HepG2 (cell line): ENCODE results near the gene COMMD2. TPM values are rescaled to one million over a fixed set of nuclear protein-coding genes. Genes with fewer than 3 reads are reported as not detected.

Source experiments
- AKNA ChIP-seq: sonication (generic); formaldehyde crosslinking; IDR thresholded peaks from 2 replicates; pipeline ENCODE4 v1.4.0; 2020; ENCODE audit warnings: missing genetic modification reagents, borderline replicate concordance
- CC2D1A ChIP-seq: sonication (generic); formaldehyde crosslinking; IDR thresholded peaks from 2 replicates; pipeline ENCODE4 v1.8.1; 2023; ENCODE audit warnings: mild to moderate bottlenecking, missing genetic modification reagents
- CCAR2 ChIP-seq: fragments of 200-400 bp; formaldehyde crosslinking; optimal IDR thresholded peaks from 2 replicates; pipeline ENCODE3; 2018; ENCODE audit warnings: low read depth, mild to moderate bottlenecking, low read length, moderate library complexity
- ELF3 ChIP-seq: IDR thresholded peaks from 2 replicates; pipeline ENCODE4 v1.6.1; 2016; ENCODE audit warnings: missing genetic modification reagents, missing compliant biosample characterization
- HES4 ChIP-seq: sonication (generic); formaldehyde crosslinking; IDR thresholded peaks from 2 replicates; pipeline ENCODE4 v1.9.0; 2021; ENCODE audit warnings: mild to moderate bottlenecking, missing genetic modification reagents, borderline replicate concordance
- HIVEP1 ChIP-seq: sonication (generic); formaldehyde crosslinking; IDR thresholded peaks from 2 replicates; pipeline ENCODE4 v1.4.0; 2020; ENCODE audit warnings: mild to moderate bottlenecking, missing genetic modification reagents
- NFATC3 ChIP-seq: sonication (generic); formaldehyde crosslinking; IDR thresholded peaks from 2 replicates; pipeline ENCODE4 v1.5.1; 2020; ENCODE audit warnings: mild to moderate bottlenecking, missing genetic modification reagents
- SNAPC2 ChIP-seq: sonication (generic); formaldehyde crosslinking; IDR thresholded peaks from 2 replicates; pipeline ENCODE4 v1.8.1; 2022; ENCODE audit warnings: mild to moderate bottlenecking, missing genetic modification reagents
- SP2 ChIP-seq: sonication (generic); formaldehyde crosslinking; IDR thresholded peaks from 2 replicates; pipeline ENCODE4 v1.5.1; 2020; ENCODE audit warnings: mild to moderate bottlenecking, missing genetic modification reagents
- ZBTB20 ChIP-seq: sonication (generic); formaldehyde crosslinking; IDR thresholded peaks from 2 replicates; pipeline ENCODE4 v1.8.1; 2023; ENCODE audit warnings: missing genetic modification reagents, low read depth, mild to moderate bottlenecking, borderline replicate concordance
- ZBTB7A ChIP-seq: sonication (generic); formaldehyde crosslinking; IDR thresholded peaks from 2 replicates; pipeline ENCODE4 v1.8.0; 2022; ENCODE audit warnings: mild to moderate bottlenecking, missing genetic modification reagents
- ZMYM2 ChIP-seq: sonication (generic); formaldehyde crosslinking; IDR thresholded peaks from 2 replicates; pipeline ENCODE4 v1.8.0; 2022; ENCODE audit warnings: mild to moderate bottlenecking, missing genetic modification reagents
- ZNF337 ChIP-seq: sonication (generic); formaldehyde crosslinking; IDR thresholded peaks from 2 replicates; pipeline ENCODE4 v1.5.1; 2020; ENCODE audit warnings: missing genetic modification reagents, low read depth, mild to moderate bottlenecking, borderline replicate concordance
- ZNF766 ChIP-seq: sonication (generic); formaldehyde crosslinking; IDR thresholded peaks from 2 replicates; pipeline ENCODE4 v1.5.0; 2020; ENCODE audit warnings: missing genetic modification reagents, borderline replicate concordance
- polyA plus RNA-seq, 8 experiments: library from polyadenylated mRNA; depleted of rRNA in 3 of 8; stranded (reverse) in 7 of 8; unstranded in 1 of 8; fragments of >200 nt; fragmentation: Illumina TruSeq in 4 of 8; extraction: Trizol in 4 of 8; gene quantifications; 2 replicates each; pipeline versions ENCODE4 v1.2.1 to v1.2.3, GENCODE V29; 2011 to 2016; ENCODE audit warnings: low read depth in 4 of 8, missing spikeins in 1 of 8, mixed read lengths in 1 of 8; ENCODE audit not compliant: insufficient read depth in 1 of 8
- total RNA-seq, 5 experiments: library from RNA; depleted of rRNA; stranded (reverse); fragments of >200 nt; fragmentation: Illumina TruSeq; extraction: Trizol; gene quantifications; 2 replicates each; pipeline ENCODE4 v1.2.3, GENCODE V29; 2016; ENCODE audit warnings: low read depth in 1 of 5
- TF ChIP-seq, protein P1 (sequence below): IDR thresholded peaks from 2 replicates; pipeline ENCODE4 v1.6.1; 2016; ENCODE audit warnings: missing compliant biosample characterization, missing genetic modification reagents, borderline replicate concordance
- TF ChIP-seq, protein P2 (sequence below): sonication (generic); formaldehyde crosslinking; IDR thresholded peaks from 2 replicates; pipeline ENCODE4 v1.9.0; 2021; ENCODE audit warnings: mild to moderate bottlenecking, missing genetic modification reagents

The COMMD2 gene
- total and polyA plus RNA-seq, 2 of the 13 experiments (the other 11 are each of a cell fraction or from before 2014, with no cell fraction given) = 33.0 to 57.6 TPM

- TF ChIP-seq AKNA (CRISPR knock-in tag) = peak; percentile 74; the same call in 1 of the 2 replicates
- TF ChIP-seq CCAR2 = peak; percentile 86
- TF ChIP-seq ELF3 (CRISPR knock-in tag) = peak; percentile 63; the same call in 1 of the 2 replicates
- TF ChIP-seq CC2D1A (CRISPR knock-in tag) = no peak
- 0 out of 2 replicates have a peak, but pooled peaks have one; percentile 23 for TF ChIP-seq SP2 (CRISPR knock-in tag)
- TF ChIP-seq ZBTB7A = no peak
- peak; percentile 53; the same call in 1 of the 2 replicates for TF ChIP-seq ZBTB20
- peak; percentile 77; the same call in 1 of the 2 replicates for TF ChIP-seq ZNF337
- TF ChIP-seq ZMYM2 (CRISPR knock-in tag) = no peak
- TF ChIP-seq, protein P1, sequence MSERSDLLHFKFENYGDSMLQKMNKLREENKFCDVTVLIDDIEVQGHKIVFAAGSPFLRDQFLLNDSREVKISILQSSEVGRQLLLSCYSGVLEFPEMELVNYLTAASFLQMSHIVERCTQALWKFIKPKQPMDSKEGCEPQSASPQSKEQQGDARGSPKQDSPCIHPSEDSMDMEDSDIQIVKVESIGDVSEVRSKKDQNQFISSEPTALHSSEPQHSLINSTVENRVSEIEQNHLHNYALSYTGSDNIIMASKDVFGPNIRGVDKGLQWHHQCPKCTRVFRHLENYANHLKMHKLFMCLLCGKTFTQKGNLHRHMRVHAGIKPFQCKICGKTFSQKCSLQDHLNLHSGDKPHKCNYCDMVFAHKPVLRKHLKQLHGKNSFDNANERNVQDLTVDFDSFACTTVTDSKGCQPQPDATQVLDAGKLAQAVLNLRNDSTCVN (CRISPR knock-in tag) = peak; percentile 85; the same call in 1 of the 2 replicates
- peak; percentile 39; the same call in 1 of the 2 replicates for TF ChIP-seq NFATC3 (CRISPR knock-in tag)
- TF ChIP-seq HIVEP1 (CRISPR knock-in tag) = peak; percentile 82
- peak; percentile 60; the same call in 1 of the 2 replicates for TF ChIP-seq HES4
- peak; percentile 42; the same call in 1 of the 2 replicates for TF ChIP-seq SNAPC2 (CRISPR knock-in tag)
- peak; percentile 89 for TF ChIP-seq ZNF766
- TF ChIP-seq, protein P2, sequence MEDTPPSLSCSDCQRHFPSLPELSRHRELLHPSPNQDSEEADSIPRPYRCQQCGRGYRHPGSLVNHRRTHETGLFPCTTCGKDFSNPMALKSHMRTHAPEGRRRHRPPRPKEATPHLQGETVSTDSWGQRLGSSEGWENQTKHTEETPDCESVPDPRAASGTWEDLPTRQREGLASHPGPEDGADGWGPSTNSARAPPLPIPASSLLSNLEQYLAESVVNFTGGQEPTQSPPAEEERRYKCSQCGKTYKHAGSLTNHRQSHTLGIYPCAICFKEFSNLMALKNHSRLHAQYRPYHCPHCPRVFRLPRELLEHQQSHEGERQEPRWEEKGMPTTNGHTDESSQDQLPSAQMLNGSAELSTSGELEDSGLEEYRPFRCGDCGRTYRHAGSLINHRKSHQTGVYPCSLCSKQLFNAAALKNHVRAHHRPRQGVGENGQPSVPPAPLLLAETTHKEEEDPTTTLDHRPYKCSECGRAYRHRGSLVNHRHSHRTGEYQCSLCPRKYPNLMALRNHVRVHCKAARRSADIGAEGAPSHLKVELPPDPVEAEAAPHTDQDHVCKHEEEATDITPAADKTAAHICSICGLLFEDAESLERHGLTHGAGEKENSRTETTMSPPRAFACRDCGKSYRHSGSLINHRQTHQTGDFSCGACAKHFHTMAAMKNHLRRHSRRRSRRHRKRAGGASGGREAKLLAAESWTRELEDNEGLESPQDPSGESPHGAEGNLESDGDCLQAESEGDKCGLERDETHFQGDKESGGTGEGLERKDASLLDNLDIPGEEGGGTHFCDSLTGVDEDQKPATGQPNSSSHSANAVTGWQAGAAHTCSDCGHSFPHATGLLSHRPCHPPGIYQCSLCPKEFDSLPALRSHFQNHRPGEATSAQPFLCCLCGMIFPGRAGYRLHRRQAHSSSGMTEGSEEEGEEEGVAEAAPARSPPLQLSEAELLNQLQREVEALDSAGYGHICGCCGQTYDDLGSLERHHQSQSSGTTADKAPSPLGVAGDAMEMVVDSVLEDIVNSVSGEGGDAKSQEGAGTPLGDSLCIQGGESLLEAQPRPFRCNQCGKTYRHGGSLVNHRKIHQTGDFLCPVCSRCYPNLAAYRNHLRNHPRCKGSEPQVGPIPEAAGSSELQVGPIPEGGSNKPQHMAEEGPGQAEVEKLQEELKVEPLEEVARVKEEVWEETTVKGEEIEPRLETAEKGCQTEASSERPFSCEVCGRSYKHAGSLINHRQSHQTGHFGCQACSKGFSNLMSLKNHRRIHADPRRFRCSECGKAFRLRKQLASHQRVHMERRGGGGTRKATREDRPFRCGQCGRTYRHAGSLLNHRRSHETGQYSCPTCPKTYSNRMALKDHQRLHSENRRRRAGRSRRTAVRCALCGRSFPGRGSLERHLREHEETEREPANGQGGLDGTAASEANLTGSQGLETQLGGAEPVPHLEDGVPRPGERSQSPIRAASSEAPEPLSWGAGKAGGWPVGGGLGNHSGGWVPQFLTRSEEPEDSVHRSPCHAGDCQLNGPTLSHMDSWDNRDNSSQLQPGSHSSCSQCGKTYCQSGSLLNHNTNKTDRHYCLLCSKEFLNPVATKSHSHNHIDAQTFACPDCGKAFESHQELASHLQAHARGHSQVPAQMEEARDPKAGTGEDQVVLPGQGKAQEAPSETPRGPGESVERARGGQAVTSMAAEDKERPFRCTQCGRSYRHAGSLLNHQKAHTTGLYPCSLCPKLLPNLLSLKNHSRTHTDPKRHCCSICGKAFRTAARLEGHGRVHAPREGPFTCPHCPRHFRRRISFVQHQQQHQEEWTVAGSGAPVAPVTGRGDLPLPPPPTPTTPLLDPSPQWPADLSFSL (CRISPR knock-in tag) = no peak
These were observed at the start of gene COMMD2 (continued) for GRCh38 chr3:149752051-149752787.
